Activated naive CD8-positive, alpha-beta T cell treated with anti-CD3 and anti-CD28 coated beads, Interleukin-2, amount 50 U/mL, for 24 hours (primary cell): Measurements from ENCODE around the gene CD244.

Experiments
- ATAC-seq: fragments of 150-1000 bp; cut with Tn5 transposase; one replicate; pipeline ENCODE4 v1.10.0; 2021
- DNase-seq: peaks from one replicate; pipeline ENCODE4 v3.0.0; 2021
- H3K27ac Mint-ChIP-seq: one replicate; pipeline ENCODE4 v1.8.0; 2021; ENCODE audit warnings: mild to moderate bottlenecking, mixed read lengths
- H3K27me3 Mint-ChIP-seq: one replicate; pipeline ENCODE4 v1.8.0; 2021; ENCODE audit warnings: mixed read lengths
- H3K36me3 Mint-ChIP-seq: one replicate; pipeline ENCODE4 v1.8.0; 2021; ENCODE audit warnings: low read depth, mixed read lengths
- H3K4me1 Mint-ChIP-seq: one replicate; pipeline ENCODE4 v1.8.0; 2021; ENCODE audit warnings: mixed read lengths
- H3K4me3 Mint-ChIP-seq: one replicate; pipeline ENCODE4 v1.8.0; 2021; ENCODE audit warnings: mild to moderate bottlenecking, moderate library complexity, mixed read lengths
- H3K9me3 Mint-ChIP-seq: one replicate; pipeline ENCODE4 v1.8.0; 2021; ENCODE audit warnings: mixed read lengths

CD244 gene

DNA sequence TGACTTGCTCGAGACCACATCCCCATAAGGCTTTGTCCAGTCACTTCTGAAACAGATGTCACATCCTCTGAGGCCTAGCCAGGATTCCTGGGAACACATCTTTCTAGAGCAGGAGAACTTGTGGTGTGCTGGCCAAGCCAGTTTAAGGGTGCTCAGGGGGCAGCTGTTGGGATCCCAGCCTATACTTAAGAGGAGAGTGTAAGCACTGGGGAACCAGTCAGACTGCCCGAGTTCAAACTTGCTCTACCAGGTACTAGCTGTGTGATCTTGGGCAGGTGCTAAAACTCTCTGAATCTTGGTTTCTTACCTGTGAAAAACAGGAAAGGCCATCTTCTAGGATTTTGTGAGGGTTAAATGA is 82.3 kb downstream of the CD244 start:
- H3K27ac Mint-ChIP-seq, result no peak overlapping the region
- H3K27me3 Mint-ChIP-seq, result no peaks in the 10 kb centered on the region
- no peaks in the 10 kb centered on the region for H3K36me3 Mint-ChIP-seq
- no peaks in the 10 kb centered on the region for H3K9me3 Mint-ChIP-seq
- DNase-seq (no peak), ATAC-seq (no peak)
- no peak overlapping the region for H3K4me3 Mint-ChIP-seq
- H3K4me1 Mint-ChIP-seq, result peaks cover 45% of the 10 kb centered on the region
